HepG2 (cell line): ENCODE results near the gene C10orf90. TPM values are rescaled to one million over a fixed set of nuclear protein-coding genes. Genes with fewer than 3 reads are reported as not detected.

Source experiments
- ATAC-seq: fragments of 200-7000 bp; cut with Tn5 transposase; 3 replicates; pipeline ENCODE4 v1.9.1; 2020; ENCODE audit warnings: mild to moderate bottlenecking, moderate library complexity
- BruUV-seq: library from RNA; stranded (reverse); fragments of 400-500 nt; replicated peaks from 2 replicates; lab custom pipeline; 2021; lab: Mats Ljungman, UMichigan
- CTCF ChIA-PET: fragments of 300-600 bp; formaldehyde crosslinking; extraction: SDS; loops from one replicate; lab custom pipeline; 2021; ENCODE audit warnings: low total read pairs, inconsistent platforms, low intra/inter-chr PET ratio; lab: Yijun Ruan, JAX
- POLR2A ChIA-PET: fragments of 350-600 bp; sonication (Branson Sonifier 250); formaldehyde crosslinking; loops from one replicate; lab custom pipeline; 2020; ENCODE audit warnings: antibody characterized with exemption, inconsistent platforms; lab: Yijun Ruan, JAX
- DNase-seq: peaks from one replicate; pipeline ENCODE4 v3.0.0-alpha.2; 2015; ENCODE audit warnings: low spot score
- FAIRE-seq: peaks from 3 replicates; lab custom pipeline; 2011; peaks lifted over from hg19 to GRCh38; lab: Jason Lieb, UNC
- H2AFZ ChIP-seq: one replicate; pipeline ENCODE4 v1.6.1; 2011; ENCODE audit warnings: low read length, inconsistent platforms
- H3K27ac ChIP-seq: fragments of 300-600 bp; 3 replicates; pipeline ENCODE4 v1.8.0; 2011; ENCODE audit warnings: mixed run types, mild to moderate bottlenecking, mixed read lengths, low read length, inconsistent platforms; ENCODE audit not compliant: insufficient read depth; ENCODE audit errors: extremely low read length
- H3K27me3 ChIP-seq, 2 experiments: fragments of 200-600 bp in 1 of 2; 2 replicates in 1 of 2; 3 replicates in 1 of 2; pipeline versions ENCODE4 v1.6.0 to v1.8.0; 2011; ENCODE audit warnings: low read length in 2 of 2, mild to moderate bottlenecking in 2 of 2, moderate library complexity in 2 of 2, inconsistent platforms in 1 of 2; ENCODE audit not compliant: insufficient read depth in 2 of 2, control insufficient read depth in 1 of 2
- H3K36me3 ChIP-seq, 2 experiments: fragments of 200-600 bp in 1 of 2; replicated peaks in 1 of 2; 2 replicates in 1 of 2; 3 replicates in 1 of 2; pipeline versions ENCODE4 v1.5.1 to v1.8.0; 2011; ENCODE audit warnings: low read length in 2 of 2, inconsistent platforms in 1 of 2; ENCODE audit not compliant: insufficient read depth in 2 of 2, control insufficient read depth in 1 of 2
- H3K4me1 ChIP-seq: 2 replicates; pipeline ENCODE4 v1.5.1; 2012; ENCODE audit warnings: low read length, inconsistent platforms; ENCODE audit not compliant: insufficient read depth
- H3K4me2 ChIP-seq: 2 replicates; pipeline ENCODE4 v1.6.0; 2011; ENCODE audit warnings: low read depth, low read length, inconsistent platforms
- H3K4me3 ChIP-seq, 3 experiments: fragments of 200-600 bp in 1 of 3; sonication (generic), shearing (Covaris generic) in 1 of 3; replicated peaks in 1 of 3; 2 replicates each; pipeline ENCODE4 v1.5.1; 2011 to 2016; ENCODE audit warnings: low read length in 3 of 3, inconsistent platforms in 2 of 3, low read depth in 2 of 3, mild to moderate bottlenecking in 2 of 3, control low read depth in 1 of 3, mixed read lengths in 1 of 3; ENCODE audit not compliant: insufficient read depth in 1 of 3
- H3K79me2 ChIP-seq: one replicate; pipeline ENCODE4 v1.6.1; 2011; ENCODE audit warnings: low read length, inconsistent platforms; ENCODE audit not compliant: insufficient read depth
- H3K9ac ChIP-seq: 2 replicates; pipeline ENCODE4 v1.6.0; 2011; ENCODE audit warnings: mild to moderate bottlenecking, low read depth, low read length, inconsistent platforms; ENCODE audit not compliant: insufficient read depth
- H3K9me3 ChIP-seq: 2 replicates; pipeline ENCODE4 v1.5.1; 2012; ENCODE audit warnings: mild to moderate bottlenecking, low read length
- H4K20me1 ChIP-seq: 2 replicates; pipeline ENCODE4 v1.6.0; 2011; ENCODE audit warnings: inconsistent platforms, mild to moderate bottlenecking, low read length, moderate library complexity; ENCODE audit not compliant: insufficient read depth
- FOXA3 ChIP-seq: IDR thresholded peaks from 2 replicates; pipeline ENCODE4 v1.6.1; 2016; ENCODE audit warnings: missing genetic modification reagents, missing compliant biosample characterization
- HMGA1 ChIP-seq: sonication (generic); formaldehyde crosslinking; conservative IDR thresholded peaks from 2 replicates; pipeline ENCODE4 v1.4.0; 2020; ENCODE audit warnings: missing genetic modification reagents
- HOXA9 ChIP-seq: sonication (generic); formaldehyde crosslinking; IDR thresholded peaks from 2 replicates; pipeline ENCODE4 v1.8.1; 2022; ENCODE audit warnings: missing genetic modification reagents, mild to moderate bottlenecking, moderate library complexity, borderline replicate concordance
- IKZF4 ChIP-seq: sonication (generic); formaldehyde crosslinking; IDR thresholded peaks from 2 replicates; pipeline ENCODE4 v1.5.1; 2020; ENCODE audit warnings: borderline replicate concordance, mild to moderate bottlenecking, low read depth, missing genetic modification reagents; ENCODE audit errors: not compliant biosample characterization
- JUND ChIP-seq: sonication (generic); formaldehyde crosslinking; IDR thresholded peaks from 2 replicates; pipeline ENCODE4 v1.8.0; 2022; ENCODE audit warnings: mild to moderate bottlenecking, missing genetic modification reagents
- MAZ ChIP-seq, 2 experiments: sonication (generic) in 1 of 2; formaldehyde crosslinking in 1 of 2; IDR thresholded peaks; 2 replicates each; pipeline versions ENCODE4 v1.5.0 to v1.6.1; 2012 to 2020; ENCODE audit warnings: low read depth in 2 of 2, mild to moderate bottlenecking in 2 of 2, borderline replicate concordance in 1 of 2, improper control_type of control experiment in 1 of 2, low read length in 1 of 2, missing genetic modification reagents in 1 of 2, moderate library complexity in 1 of 2
- MEIS1 ChIP-seq: sonication (generic); formaldehyde crosslinking; IDR thresholded peaks from 2 replicates; pipeline ENCODE4 v1.9.0; 2021; ENCODE audit warnings: mild to moderate bottlenecking, missing genetic modification reagents, moderate library complexity, borderline replicate concordance
- NCOA2 ChIP-seq: sonication (generic); formaldehyde crosslinking; IDR thresholded peaks from 2 replicates; pipeline ENCODE4 v1.8.0; 2022; ENCODE audit warnings: inconsistent platforms
- PHB2 ChIP-seq: fragments of 450-650 bp; IDR thresholded peaks from 2 replicates; pipeline ENCODE4 v1.6.1; 2018; ENCODE audit not compliant: partially characterized antibody
- SALL1 ChIP-seq: sonication (generic); formaldehyde crosslinking; IDR thresholded peaks from 2 replicates; pipeline ENCODE4 v1.8.0; 2022; ENCODE audit warnings: mild to moderate bottlenecking, missing genetic modification reagents
- SSRP1 ChIP-seq: IDR thresholded peaks from 2 replicates; pipeline ENCODE4 v1.6.1; 2016; ENCODE audit warnings: control low read depth
- ZNF207 ChIP-seq: fragments of 450-650 bp; IDR thresholded peaks from 2 replicates; pipeline ENCODE4 v1.6.1; 2016; ENCODE audit warnings: antibody characterized with exemption, borderline replicate concordance
- ZNF276 ChIP-seq: sonication (generic); formaldehyde crosslinking; IDR thresholded peaks from 2 replicates; pipeline ENCODE4 v1.4.0; 2020; ENCODE audit warnings: mild to moderate bottlenecking, low read depth, missing genetic modification reagents
- ZNF317 ChIP-seq: sonication (generic); formaldehyde crosslinking; IDR thresholded peaks from 2 replicates; pipeline ENCODE4 v1.5.0; 2020; ENCODE audit warnings: mild to moderate bottlenecking, missing genetic modification reagents
- ZNF605 ChIP-seq: sonication (generic); formaldehyde crosslinking; IDR thresholded peaks from 2 replicates; pipeline ENCODE4 v1.8.0; 2022; ENCODE audit warnings: mild to moderate bottlenecking, missing genetic modification reagents
- ZNF629 ChIP-seq: sonication (generic); formaldehyde crosslinking; conservative IDR thresholded peaks from 2 replicates; pipeline ENCODE4 v1.5.0; 2020; ENCODE audit warnings: missing genetic modification reagents
- ZNF746 ChIP-seq: sonication (generic); formaldehyde crosslinking; IDR thresholded peaks from 2 replicates; pipeline ENCODE4 v1.8.0; 2022; ENCODE audit warnings: mild to moderate bottlenecking, missing genetic modification reagents
- ZSCAN30 ChIP-seq: sonication (generic); formaldehyde crosslinking; IDR thresholded peaks from 2 replicates; pipeline ENCODE4 v1.5.0; 2020; ENCODE audit warnings: mild to moderate bottlenecking, missing genetic modification reagents
- WGBS: methylation state at CpG from one replicate; pipeline ENCODE4 v1.1.6; 2017; ENCODE audit warnings: low lambda C conversion rate; 5-methylcytosine and 5-hydroxymethylcytosine counted together
- in situ Hi-C: cut with HindIII; loops from 2 replicates; pipeline ENCODE4 v1.10.0; 2017; ENCODE audit warnings: low pct_unique_long_range_greater_than_20kb; ENCODE audit not compliant: extremely low pct_ligation_motif_present
- intact Hi-C: fragments of 100-400 bp; cut with micrococcal nuclease; formaldehyde crosslinking; loops from one replicate; pipeline ENCODE4 v1.10.0; 2022; ENCODE audit not compliant: unreplicated experiment
- polyA plus RNA-seq, 8 experiments: library from polyadenylated mRNA; depleted of rRNA in 3 of 8; stranded (reverse) in 7 of 8; unstranded in 1 of 8; fragments of >200 nt; fragmentation: Illumina TruSeq in 4 of 8; extraction: Trizol in 4 of 8; gene quantifications; 2 replicates each; pipeline versions ENCODE4 v1.2.1 to v1.2.3, GENCODE V29; 2011 to 2016; ENCODE audit warnings: low read depth in 4 of 8, missing spikeins in 1 of 8, mixed read lengths in 1 of 8; ENCODE audit not compliant: insufficient read depth in 1 of 8
- total RNA-seq, 5 experiments: library from RNA; depleted of rRNA; stranded (reverse); fragments of >200 nt; fragmentation: Illumina TruSeq; extraction: Trizol; gene quantifications; 2 replicates each; pipeline ENCODE4 v1.2.3, GENCODE V29; 2016; ENCODE audit warnings: low read depth in 1 of 5

C10orf90 gene
- total and polyA plus RNA-seq, 2 of the 13 experiments (the other 11 are each of a cell fraction or from before 2014, with no cell fraction given): not detected

GRCh38 chr10:126595160-126595559, 75.3 kb downstream of the C10orf90 start:
- no peaks in the 10 kb centered on the region for H3K79me2 ChIP-seq
- WGBS: 0% methylated on average over 2 of the region's 2 CpGs
- no peaks in the 10 kb centered on the region for H3K9me3 ChIP-seq
- ATAC-seq: no peak
- ChIA-PET CTCF (no interaction called here), POLR2A (no interaction called here)
- no peaks in the 10 kb centered on the region for H3K4me1 ChIP-seq
- no peak overlapping the region for H3K4me2 ChIP-seq
- in situ Hi-C loops (no loop called here), intact Hi-C loops (loop anchor here (5.0 kb wide), 2 partner anchors 663 to 728 kb away; no protein-coding TSS in a partner anchor)
- no peak overlapping the region for H3K4me3 ChIP-seq
- peaks cover 0 to 3% of the 10 kb centered on the region in 2 experiments; a peak in 1 of 5 replicates for H3K27me3 ChIP-seq
- no peak for DNase-seq
- H3K36me3 ChIP-seq: no peaks in the 10 kb centered on the region
- no TSS peak for BruUV-seq
- H3K27ac ChIP-seq: no peak overlapping the region
- no peak overlapping the region for H3K9ac ChIP-seq
- no peak overlapping the region for H2AFZ ChIP-seq
- TF ChIP-seq IKZF4 (no peak), ZNF629 (no peak), ZSCAN30 (CRISPR knock-in tag) (no peak), ZNF746 (CRISPR knock-in tag) (no peak), SSRP1 (CRISPR knock-in tag) (no peak), HOXA9 (CRISPR knock-in tag) (no peak), MAZ (IDR thresholded peaks at IDR 0.05; ENCODE audit: borderline replicate concordance, low read depth, low read length) (no peak), MAZ (CRISPR knock-in tag; IDR thresholded peaks at IDR 0.05; ENCODE audit: low read depth) (no peak), NCOA2 (CRISPR knock-in tag) (no peak), MEIS1 (CRISPR knock-in tag) (no peak), ZNF276 (CRISPR knock-in tag) (no peak), ZNF317 (no peak), JUND (CRISPR knock-in tag) (no peak), PHB2 (no peak), ZNF207 (no peak), ZNF605 (CRISPR knock-in tag) (no peak), FOXA3 (no peak), SALL1 (CRISPR knock-in tag) (no peak), HMGA1 (CRISPR knock-in tag) (no peak)
- no peaks in the 10 kb centered on the region for H4K20me1 ChIP-seq
- FAIRE-seq: no peak
